ENCODE measurements around the gene MAU2. TPM values are rescaled to one million over a fixed set of nuclear protein-coding genes. Genes with fewer than 3 reads are reported as not detected.

The MAU2 gene, protein sequence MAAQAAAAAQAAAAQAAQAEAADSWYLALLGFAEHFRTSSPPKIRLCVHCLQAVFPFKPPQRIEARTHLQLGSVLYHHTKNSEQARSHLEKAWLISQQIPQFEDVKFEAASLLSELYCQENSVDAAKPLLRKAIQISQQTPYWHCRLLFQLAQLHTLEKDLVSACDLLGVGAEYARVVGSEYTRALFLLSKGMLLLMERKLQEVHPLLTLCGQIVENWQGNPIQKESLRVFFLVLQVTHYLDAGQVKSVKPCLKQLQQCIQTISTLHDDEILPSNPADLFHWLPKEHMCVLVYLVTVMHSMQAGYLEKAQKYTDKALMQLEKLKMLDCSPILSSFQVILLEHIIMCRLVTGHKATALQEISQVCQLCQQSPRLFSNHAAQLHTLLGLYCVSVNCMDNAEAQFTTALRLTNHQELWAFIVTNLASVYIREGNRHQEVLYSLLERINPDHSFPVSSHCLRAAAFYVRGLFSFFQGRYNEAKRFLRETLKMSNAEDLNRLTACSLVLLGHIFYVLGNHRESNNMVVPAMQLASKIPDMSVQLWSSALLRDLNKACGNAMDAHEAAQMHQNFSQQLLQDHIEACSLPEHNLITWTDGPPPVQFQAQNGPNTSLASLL
- 10 to 100 TPM; 64.2 to 68.5 TPM for total RNA-seq

GRCh38 chr19:19320361-19321140, at the start of gene MAU2, which contains the start of gene SUGP1:
Gene MAU2 (plus strand): TSS chr19:19320829. CDS start chr19:19320860, 31 bp downstream.
Gene SUGP1 (minus strand): TSS chr19:19320509. CDS start chr19:19320496, 13 bp downstream.
- no peaks in the 10 kb centered on the region for H3K9me3 Mint-ChIP-seq
- peak within 1 kb of the TSS; percentile 94 to 99 for H3K4me3 Mint-ChIP-seq
- no peaks in the 10 kb centered on the region for H3K27me3 Mint-ChIP-seq (ENCODE audit: low read depth)
- ATAC-seq (replicated peaks in 1 of 2): peak; percentile 94 to 96
- peak within 1 kb of the TSS; percentile 99 for H3K27ac Mint-ChIP-seq
- peaks cover 51% of the 10 kb centered on the region for H3K4me1 Mint-ChIP-seq (ENCODE audit: low read depth)
- H3K36me3 Mint-ChIP-seq (ENCODE audit: insufficient read depth in 2 of 2): peaks cover 1 to 15% of the 10 kb centered on the region in 2 donors
- peak; percentile 92 to 93 for DNase-seq

GRCh38 chr19:19271828-19272599, 48.6 kb upstream of the MAU2 start:
- peak overlapping the region; percentile 51 for H3K27ac Mint-ChIP-seq
- H3K27me3 Mint-ChIP-seq (ENCODE audit: low read depth): peaks cover 23% of the 10 kb centered on the region
- DNase-seq (no peak), ATAC-seq (replicated peaks in 1 of 2) (no peak)
- H3K4me3 Mint-ChIP-seq: peak overlapping the region in 1 of 2 donors; percentile 33
- H3K36me3 Mint-ChIP-seq (ENCODE audit: insufficient read depth in 2 of 2): peaks cover 0 to 3% of the 10 kb centered on the region in 2 donors
- no peaks in the 10 kb centered on the region for H3K9me3 Mint-ChIP-seq
- H3K4me1 Mint-ChIP-seq (ENCODE audit: low read depth): peaks cover 10% of the 10 kb centered on the region

GRCh38 chr19:19274146-19274545, 46.5 kb upstream of the MAU2 start:
- Mint-ChIP-seq H3K4me3 (no peak overlapping the region), H3K9me3 (no peaks in the 10 kb centered on the region), H3K4me1 (ENCODE audit: low read depth) (peaks cover 10% of the 10 kb centered on the region), H3K27me3 (ENCODE audit: low read depth) (peaks cover 23% of the 10 kb centered on the region), H3K36me3 (ENCODE audit: insufficient read depth in 2 of 2) (peaks cover 0 to 5% of the 10 kb centered on the region in 2 donors), H3K27ac (no peak overlapping the region)
- no peak for DNase-seq
- no peak for ATAC-seq (replicated peaks in 1 of 2)

- ATAC-seq (replicated peaks in 1 of 2): no peak
- peaks cover 23% of the 10 kb centered on the region for H3K27me3 Mint-ChIP-seq (ENCODE audit: low read depth)
- H3K27ac Mint-ChIP-seq: no peak overlapping the region
- H3K9me3 Mint-ChIP-seq: no peaks in the 10 kb centered on the region
- DNase-seq: no peak
- peaks cover 0 to 5% of the 10 kb centered on the region in 2 donors for H3K36me3 Mint-ChIP-seq (ENCODE audit: insufficient read depth in 2 of 2)
- H3K4me3 Mint-ChIP-seq: no peak overlapping the region
- peaks cover 10% of the 10 kb centered on the region for H3K4me1 Mint-ChIP-seq (ENCODE audit: low read depth)
Observed at GRCh38 chr19:19274716-19275565, 45.7 kb upstream of the MAU2 start.

- Mint-ChIP-seq H3K4me3 (no peak overlapping the region), H3K36me3 (ENCODE audit: insufficient read depth in 2 of 2) (peaks cover 2 to 9% of the 10 kb centered on the region in 2 donors), H3K27me3 (ENCODE audit: low read depth) (peaks cover 23% of the 10 kb centered on the region), H3K9me3 (no peaks in the 10 kb centered on the region), H3K27ac (no peak overlapping the region), H3K4me1 (ENCODE audit: low read depth) (peaks cover 10% of the 10 kb centered on the region)
- ATAC-seq (replicated peaks in 1 of 2) (no peak), DNase-seq (no peak)
Observed at GRCh38 chr19:19276386-19276785, 44.2 kb upstream of the MAU2 start.

- DNase-seq: no peak
- peaks cover 2 to 10% of the 10 kb centered on the region in 2 donors for H3K36me3 Mint-ChIP-seq (ENCODE audit: insufficient read depth in 2 of 2)
Observed at GRCh38 chr19:19276851-19277250, 43.8 kb upstream of the MAU2 start.

DNA sequence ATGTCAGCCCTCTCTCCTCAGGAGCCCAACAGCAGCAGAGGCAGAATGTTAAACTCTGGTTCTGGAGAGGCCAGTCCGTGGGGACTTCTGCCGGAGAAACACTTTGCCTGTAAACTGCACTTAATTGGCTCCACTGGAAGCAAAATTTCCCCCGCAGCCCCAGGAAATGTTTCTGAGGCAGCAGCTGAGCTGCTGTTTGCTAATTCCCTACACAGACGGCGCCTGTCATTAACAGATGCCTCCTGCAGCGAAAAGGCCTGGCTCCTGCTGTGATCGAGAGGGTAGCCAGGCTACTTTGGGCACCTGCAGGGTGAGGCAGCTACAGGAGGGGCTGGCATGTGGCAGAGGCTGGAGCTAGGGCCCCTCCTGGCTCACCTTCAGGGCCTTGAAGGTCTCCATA, 42.3 kb upstream of the MAU2 start:
- no peak for DNase-seq
- no peak for ATAC-seq (replicated peaks in 1 of 2)
- peaks cover 2 to 12% of the 10 kb centered on the region in 2 donors for H3K36me3 Mint-ChIP-seq (ENCODE audit: insufficient read depth in 2 of 2)
- H3K9me3 Mint-ChIP-seq: no peaks in the 10 kb centered on the region
- H3K4me1 Mint-ChIP-seq (ENCODE audit: low read depth): peaks cover 10% of the 10 kb centered on the region
- H3K27me3 Mint-ChIP-seq (ENCODE audit: low read depth): peaks cover 11% of the 10 kb centered on the region
- no peak overlapping the region for H3K27ac Mint-ChIP-seq
- no peak overlapping the region for H3K4me3 Mint-ChIP-seq

More at GRCh38 chr19:19276851-19277250, 43.8 kb upstream of the MAU2 start:
- no peak for ATAC-seq (replicated peaks in 1 of 2)
- H3K27me3 Mint-ChIP-seq (ENCODE audit: low read depth): peaks cover 19% of the 10 kb centered on the region
- H3K27ac Mint-ChIP-seq: no peak overlapping the region
- no peaks in the 10 kb centered on the region for H3K9me3 Mint-ChIP-seq
- H3K4me1 Mint-ChIP-seq (ENCODE audit: low read depth): peaks cover 10% of the 10 kb centered on the region
- no peak overlapping the region for H3K4me3 Mint-ChIP-seq

DNA sequence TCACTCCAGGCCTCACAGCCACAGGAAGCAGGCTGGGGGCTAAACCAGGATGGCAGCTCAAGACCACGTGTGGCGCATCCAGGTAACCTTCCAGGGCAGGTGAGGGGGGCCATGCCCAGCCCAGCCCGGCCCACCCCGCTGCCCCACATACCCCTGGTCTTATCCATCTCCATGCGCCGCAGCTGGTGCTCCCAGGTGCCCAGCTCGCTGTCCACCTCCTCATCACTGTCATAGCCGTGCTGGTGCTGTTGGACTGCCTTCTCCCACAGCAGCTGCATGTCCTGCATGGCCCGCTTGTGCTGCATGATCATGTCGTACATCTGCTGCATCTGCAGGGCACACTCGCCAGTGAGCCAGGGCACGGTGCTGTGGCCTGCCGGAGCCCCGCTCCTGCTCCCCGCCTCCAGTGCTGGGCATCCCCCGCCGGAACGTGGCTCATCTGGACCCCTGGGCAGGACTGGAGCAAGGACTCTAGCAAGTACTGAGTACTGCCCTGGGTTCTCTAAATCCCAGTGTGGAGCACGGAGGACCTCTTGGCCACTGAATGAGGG, 41.5 kb upstream of the MAU2 start:
- Mint-ChIP-seq H3K27me3 (ENCODE audit: low read depth) (peaks cover 2% of the 10 kb centered on the region), H3K36me3 (ENCODE audit: insufficient read depth in 2 of 2) (peaks cover 6 to 15% of the 10 kb centered on the region in 2 donors)

GRCh38 chr19:19279853-19280252, 40.8 kb upstream of the MAU2 start:
- DNase-seq (no peak), ATAC-seq (replicated peaks in 1 of 2) (no peak)
- Mint-ChIP-seq H3K9me3 (no peaks in the 10 kb centered on the region), H3K4me3 (no peak overlapping the region), H3K36me3 (ENCODE audit: insufficient read depth in 2 of 2) (peaks cover 10 to 20% of the 10 kb centered on the region in 2 donors), H3K27ac (no peak overlapping the region), H3K27me3 (ENCODE audit: low read depth) (no peaks in the 10 kb centered on the region), H3K4me1 (ENCODE audit: low read depth) (no peaks in the 10 kb centered on the region)

More for the DNA sequence above, 41.5 kb upstream of the MAU2 start:
- no peak overlapping the region for H3K4me3 Mint-ChIP-seq
- DNase-seq (no peak), ATAC-seq (replicated peaks in 1 of 2) (no peak)
- H3K4me1 Mint-ChIP-seq (ENCODE audit: low read depth): peaks cover 1% of the 10 kb centered on the region
- no peak overlapping the region for H3K27ac Mint-ChIP-seq
- no peaks in the 10 kb centered on the region for H3K9me3 Mint-ChIP-seq

GRCh38 chr19:19280561-19280960, 40.1 kb upstream of the MAU2 start:
- H3K4me3 Mint-ChIP-seq: no peak overlapping the region
- DNase-seq: no peak
- H3K9me3 Mint-ChIP-seq: no peaks in the 10 kb centered on the region
- no peaks in the 10 kb centered on the region for H3K4me1 Mint-ChIP-seq (ENCODE audit: low read depth)
- no peak overlapping the region for H3K27ac Mint-ChIP-seq
- no peaks in the 10 kb centered on the region for H3K27me3 Mint-ChIP-seq (ENCODE audit: low read depth)
- H3K36me3 Mint-ChIP-seq (ENCODE audit: insufficient read depth in 2 of 2): peaks cover 10 to 21% of the 10 kb centered on the region in 2 donors
- no peak for ATAC-seq (replicated peaks in 1 of 2)

DNA sequence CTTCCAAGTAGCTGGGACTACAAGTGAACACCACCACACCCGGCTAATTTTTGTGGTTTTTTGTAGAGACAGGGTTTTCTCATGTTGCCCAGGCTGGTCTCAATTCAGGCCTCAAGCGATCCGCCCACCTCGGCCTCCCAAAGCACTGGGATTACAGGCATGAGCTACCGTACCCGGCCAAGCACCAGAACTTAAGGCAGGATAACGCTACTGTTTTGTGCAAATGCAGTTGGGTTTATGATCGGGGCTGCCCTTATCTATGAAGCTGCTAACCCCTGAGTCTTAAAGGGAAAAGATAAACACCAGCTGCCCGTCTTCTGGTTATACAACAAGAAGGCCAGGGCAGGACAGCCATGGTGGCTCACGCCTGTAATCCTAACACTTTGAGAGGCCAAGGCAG, 34.9 kb upstream of the MAU2 start:
- H3K27ac Mint-ChIP-seq: no peak overlapping the region
- H3K9me3 Mint-ChIP-seq: no peaks in the 10 kb centered on the region

More for the DNA sequence above, 34.9 kb upstream of the MAU2 start:
- DNase-seq (no peak), ATAC-seq (replicated peaks in 1 of 2) (no peak)
- H3K27me3 Mint-ChIP-seq (ENCODE audit: low read depth): no peaks in the 10 kb centered on the region
- no peak overlapping the region for H3K4me3 Mint-ChIP-seq
- peaks cover 14 to 25% of the 10 kb centered on the region in 2 donors for H3K36me3 Mint-ChIP-seq (ENCODE audit: insufficient read depth in 2 of 2)
- no peaks in the 10 kb centered on the region for H3K4me1 Mint-ChIP-seq (ENCODE audit: low read depth)

Measured in activated T-cell treated with anti-CD3 and anti-CD28 coated beads, Interleukin-2, amount 50 U/mL, for 72 hours (primary cell).